NB4 (cell line): ENCODE data around the gene CD46.

Source experiments
- DNase-seq: peaks from one replicate; pipeline ENCODE4 v3.0.0; 2010; ENCODE audit warnings: low read depth
- H3K4me3 ChIP-seq: one replicate; pipeline ENCODE4 v1.5.1; 2011; ENCODE audit warnings: mild to moderate bottlenecking, low read depth, low read length, moderate library complexity
- MYC ChIP-seq: IDR thresholded peaks from 2 replicates; pipeline ENCODE4 v1.6.1; 2011; ENCODE audit warnings: low read depth, low read length
- POLR2A ChIP-seq: IDR thresholded peaks from 2 replicates; pipeline ENCODE4 v1.6.1; 2011; ENCODE audit warnings: mild to moderate bottlenecking; ENCODE audit not compliant: insufficient read length; ENCODE audit errors: extremely low read depth
- TF ChIP-seq, protein P1 (sequence below): IDR thresholded peaks from 2 replicates; pipeline ENCODE4 v1.6.1; 2011; ENCODE audit warnings: low read depth, low read length
- TF ChIP-seq, protein P2 (sequence below): IDR thresholded peaks from one replicate; pipeline ENCODE4 v1.5.1; 2012; ENCODE audit warnings: low read depth, low read length

Gene CD46

DNA sequence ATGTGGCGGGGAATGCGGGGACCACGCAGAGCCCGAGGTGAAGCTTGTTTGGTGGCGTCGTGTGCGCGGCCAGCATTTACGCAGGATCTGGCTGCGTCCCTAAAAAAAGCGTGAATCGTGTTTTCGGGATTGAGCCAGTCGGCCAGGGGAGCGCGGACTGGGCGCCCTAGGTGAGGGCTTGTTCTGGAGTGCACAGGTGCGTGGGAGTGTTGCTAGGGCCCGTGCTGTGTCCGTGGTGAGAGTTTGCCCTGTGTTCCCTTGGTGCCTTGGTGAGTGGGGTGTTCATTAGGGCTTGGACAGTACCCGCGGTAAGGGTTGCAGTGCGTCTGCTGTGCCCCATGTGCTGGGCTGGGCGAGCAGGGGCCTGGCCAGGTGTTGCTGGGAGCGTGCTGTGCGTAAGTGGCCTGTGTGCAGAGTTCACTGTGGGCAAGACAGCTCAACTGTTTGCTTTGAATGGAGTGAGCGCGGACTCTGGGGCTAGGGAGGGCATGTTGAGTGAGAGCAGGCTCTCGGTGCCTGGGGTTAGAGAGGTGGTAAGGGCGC lies 673 bp downstream of the CD46 start:
- H3K4me3 ChIP-seq = peak overlapping the region; percentile 91
- peak; percentile 53 for DNase-seq
- TF ChIP-seq POLR2A = no peak
- TF ChIP-seq, protein P1, sequence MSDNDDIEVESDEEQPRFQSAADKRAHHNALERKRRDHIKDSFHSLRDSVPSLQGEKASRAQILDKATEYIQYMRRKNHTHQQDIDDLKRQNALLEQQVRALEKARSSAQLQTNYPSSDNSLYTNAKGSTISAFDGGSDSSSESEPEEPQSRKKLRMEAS = peak; percentile 13; the same call in 1 of the 2 replicates
- peak; percentile 13; the same call in 1 of the 2 replicates for TF ChIP-seq MYC
- TF ChIP-seq, protein P2, sequence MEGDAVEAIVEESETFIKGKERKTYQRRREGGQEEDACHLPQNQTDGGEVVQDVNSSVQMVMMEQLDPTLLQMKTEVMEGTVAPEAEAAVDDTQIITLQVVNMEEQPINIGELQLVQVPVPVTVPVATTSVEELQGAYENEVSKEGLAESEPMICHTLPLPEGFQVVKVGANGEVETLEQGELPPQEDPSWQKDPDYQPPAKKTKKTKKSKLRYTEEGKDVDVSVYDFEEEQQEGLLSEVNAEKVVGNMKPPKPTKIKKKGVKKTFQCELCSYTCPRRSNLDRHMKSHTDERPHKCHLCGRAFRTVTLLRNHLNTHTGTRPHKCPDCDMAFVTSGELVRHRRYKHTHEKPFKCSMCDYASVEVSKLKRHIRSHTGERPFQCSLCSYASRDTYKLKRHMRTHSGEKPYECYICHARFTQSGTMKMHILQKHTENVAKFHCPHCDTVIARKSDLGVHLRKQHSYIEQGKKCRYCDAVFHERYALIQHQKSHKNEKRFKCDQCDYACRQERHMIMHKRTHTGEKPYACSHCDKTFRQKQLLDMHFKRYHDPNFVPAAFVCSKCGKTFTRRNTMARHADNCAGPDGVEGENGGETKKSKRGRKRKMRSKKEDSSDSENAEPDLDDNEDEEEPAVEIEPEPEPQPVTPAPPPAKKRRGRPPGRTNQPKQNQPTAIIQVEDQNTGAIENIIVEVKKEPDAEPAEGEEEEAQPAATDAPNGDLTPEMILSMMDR = no peak

DNA sequence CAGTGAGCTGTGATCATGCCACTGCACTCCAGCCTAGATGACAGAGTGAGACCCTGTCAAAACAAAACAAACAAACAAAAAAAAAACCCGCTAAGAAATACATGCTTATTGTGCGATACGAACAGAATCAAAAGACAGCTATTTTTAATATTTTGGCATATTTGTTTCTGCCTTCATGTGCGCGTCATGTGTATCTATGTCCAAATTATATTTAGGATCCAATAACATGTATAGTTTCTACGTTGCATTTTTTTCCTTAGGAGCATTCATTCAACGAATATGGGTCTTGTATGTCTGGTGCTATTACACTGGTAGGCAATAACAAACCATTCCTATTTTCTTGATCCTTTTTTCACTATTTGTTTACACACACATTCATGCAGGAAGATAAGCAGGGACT lies 1.8 kb downstream of the CD46 start:
- H3K4me3 ChIP-seq = peak overlapping the region; percentile 91
- TF ChIP-seq, protein P2 = no peak
- TF ChIP-seq POLR2A = no peak
- no peak for DNase-seq

DNA sequence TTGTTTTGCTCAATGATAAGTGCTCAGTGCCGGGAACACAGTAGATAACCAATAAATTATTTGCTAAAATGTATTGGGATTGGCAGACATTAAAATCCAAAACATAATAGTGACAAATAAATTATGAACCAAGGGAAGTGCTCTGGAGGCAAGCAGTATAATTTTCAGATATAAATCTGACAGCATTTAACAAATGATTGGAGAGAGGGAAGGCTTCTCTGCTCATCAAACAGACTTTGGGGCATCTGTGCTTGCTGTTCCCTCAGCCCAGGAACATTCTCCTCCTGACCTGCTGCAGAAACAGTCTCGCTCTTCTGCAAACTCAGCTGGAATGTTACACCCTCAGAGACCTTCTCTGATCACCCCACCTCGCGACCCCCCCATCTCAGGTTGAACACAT lies 2.2 kb downstream of the CD46 start:
- peak overlapping the region; percentile 91 for H3K4me3 ChIP-seq
- TF ChIP-seq, protein P1 = no peak
- TF ChIP-seq MYC (no peak), POLR2A (no peak)
- TF ChIP-seq, protein P2 = no peak
- no peak for DNase-seq

DNA sequence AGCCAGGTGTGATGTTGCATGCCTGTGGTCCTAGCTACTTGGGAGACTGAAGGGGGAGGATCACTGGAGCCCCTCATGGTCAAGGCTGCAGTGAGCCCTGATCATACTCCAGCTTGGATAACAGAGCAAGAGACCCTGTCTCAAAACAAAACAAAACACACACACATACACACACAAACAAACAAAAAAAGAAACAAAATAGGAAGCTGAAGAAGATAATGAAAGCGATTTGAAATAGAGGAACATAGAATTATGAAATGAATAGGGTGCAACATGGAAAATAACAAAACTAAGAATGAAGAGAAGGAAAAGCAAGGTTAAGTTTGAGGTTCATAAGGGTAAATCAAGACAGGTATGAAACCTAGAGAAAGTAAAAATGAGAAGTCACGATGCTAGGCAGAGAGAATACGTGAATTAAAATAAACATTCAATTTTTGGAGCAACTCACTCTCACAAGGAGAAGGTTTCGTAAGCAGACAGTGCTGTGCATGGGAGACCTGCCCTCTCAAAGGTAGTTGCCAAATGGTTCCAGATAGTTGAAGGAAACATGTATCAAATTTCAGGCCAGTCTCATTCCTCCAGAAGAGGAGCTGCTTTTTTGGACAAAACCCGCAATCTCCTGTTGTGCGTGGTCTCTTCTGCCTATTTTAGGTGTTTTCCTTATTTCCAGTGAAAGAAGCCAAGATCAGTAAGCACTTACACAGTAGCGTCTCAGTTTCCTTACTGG lies 3.3 kb downstream of the CD46 start:
- TF ChIP-seq POLR2A (no peak), MYC (no peak)
- TF ChIP-seq, protein P1 = no peak
- TF ChIP-seq, protein P2 = no peak
- peak; percentile 37 for DNase-seq
- peak overlapping the region; percentile 91 for H3K4me3 ChIP-seq

DNA sequence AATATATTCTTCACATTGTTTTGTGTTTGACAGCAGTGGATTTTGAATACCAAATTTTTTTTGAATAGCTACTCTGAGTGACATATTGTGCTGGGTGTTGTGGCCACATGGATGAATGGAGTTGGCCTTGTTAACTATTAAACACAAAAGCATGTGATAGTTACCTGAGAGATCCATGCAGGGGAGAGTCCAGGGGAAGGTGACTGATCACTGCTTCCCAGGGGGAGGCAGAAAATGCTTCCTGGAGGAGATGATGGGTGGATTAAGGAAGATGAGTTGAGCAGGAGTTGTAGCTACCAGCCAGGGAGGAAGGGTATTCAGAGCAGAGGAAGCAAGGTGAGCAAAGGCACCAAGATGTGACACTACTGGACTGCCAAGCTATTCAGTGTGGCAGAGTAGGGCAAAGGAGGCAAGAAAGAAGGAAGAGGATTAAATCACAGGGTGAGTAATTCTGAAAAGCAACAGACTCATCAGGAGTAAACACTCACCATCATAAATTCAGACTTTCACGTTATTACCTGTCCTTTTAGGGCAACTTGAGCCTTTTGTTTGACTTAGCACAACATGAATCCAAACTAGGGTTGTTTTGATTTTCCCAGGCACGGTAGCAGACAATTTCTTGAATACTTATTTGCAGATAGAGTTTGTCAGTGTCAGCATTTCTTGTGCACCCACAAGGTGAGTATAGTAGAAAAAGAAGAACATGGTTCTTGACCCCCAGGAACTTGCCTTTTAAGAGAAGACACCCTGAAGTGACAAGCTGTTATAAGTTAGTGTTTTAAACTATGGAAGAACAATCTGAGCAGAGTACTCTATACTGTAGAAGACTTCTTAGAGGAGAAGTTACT lies 4.2 kb downstream of the CD46 start:
- no peak for TF ChIP-seq MYC
- TF ChIP-seq, protein P1 = no peak
- TF ChIP-seq, protein P2 = no peak
- no peak for TF ChIP-seq POLR2A
- peak overlapping the region; percentile 10 for H3K4me3 ChIP-seq

More for the DNA sequence above, 4.2 kb downstream of the CD46 start:
- no peak for DNase-seq
